HepG2 (cell line): ENCODE measurements around the gene UNC5A. TPM values are rescaled to one million over a fixed set of nuclear protein-coding genes. Genes with fewer than 3 reads are reported as not detected.

Source experiments
- ADNP ChIP-seq: sonication (generic); formaldehyde crosslinking; IDR thresholded peaks from 2 replicates; pipeline ENCODE4 v1.4.0; 2020; ENCODE audit warnings: missing genetic modification reagents
- CCAR2 ChIP-seq: fragments of 200-400 bp; formaldehyde crosslinking; optimal IDR thresholded peaks from 2 replicates; pipeline ENCODE3; 2018; ENCODE audit warnings: low read depth, mild to moderate bottlenecking, low read length, moderate library complexity
- ELF4 ChIP-seq: sonication (generic); formaldehyde crosslinking; IDR thresholded peaks from 2 replicates; pipeline ENCODE4 v1.5.0; 2020; ENCODE audit warnings: missing genetic modification reagents, mild to moderate bottlenecking, moderate library complexity, borderline replicate concordance
- MTA3 ChIP-seq: sonication (generic); formaldehyde crosslinking; IDR thresholded peaks from 2 replicates; pipeline ENCODE4 v1.4.0; 2020; ENCODE audit warnings: missing genetic modification reagents
- NR1H2 ChIP-seq: sonication (generic); formaldehyde crosslinking; IDR thresholded peaks from 2 replicates; pipeline ENCODE4 v1.8.1; 2022; ENCODE audit warnings: low read depth, missing genetic modification reagents, borderline replicate concordance
- SIX1 ChIP-seq: sonication (generic); formaldehyde crosslinking; IDR thresholded peaks from 2 replicates; pipeline ENCODE4 v1.4.0; 2020; ENCODE audit warnings: missing genetic modification reagents, borderline replicate concordance
- SRF ChIP-seq: IDR thresholded peaks from 2 replicates; pipeline ENCODE4 v1.6.1; 2011; ENCODE audit warnings: mild to moderate bottlenecking, low read depth, low read length, moderate library complexity
- YY1 ChIP-seq: IDR thresholded peaks from 2 replicates; pipeline ENCODE4 v1.6.1; 2011; ENCODE audit warnings: low read length, low read depth, moderate library complexity, mild to moderate bottlenecking; ENCODE audit not compliant: insufficient read depth, insufficient replicate concordance
- ZFP36L2 ChIP-seq: sonication (generic); formaldehyde crosslinking; IDR thresholded peaks from 2 replicates; pipeline ENCODE4 v1.4.0; 2020; ENCODE audit warnings: missing genetic modification reagents
- ZNF563 ChIP-seq: sonication (generic); formaldehyde crosslinking; IDR thresholded peaks from 2 replicates; pipeline ENCODE4 v1.8.0; 2022; ENCODE audit warnings: mild to moderate bottlenecking, moderate library complexity, missing genetic modification reagents
- ZNF614 ChIP-seq: IDR thresholded peaks from 2 replicates; pipeline ENCODE4 v1.6.1; 2018; ENCODE audit warnings: missing biosample characterization, missing genetic modification reagents, inconsistent platforms, borderline replicate concordance
- ZNF619 ChIP-seq: sonication (generic); formaldehyde crosslinking; IDR thresholded peaks from 2 replicates; pipeline ENCODE4 v1.4.0; 2020; ENCODE audit warnings: mild to moderate bottlenecking, missing genetic modification reagents
- ZNF7 ChIP-seq: IDR thresholded peaks from 2 replicates; pipeline ENCODE4 v1.6.1; 2016; ENCODE audit warnings: missing biosample characterization, missing genetic modification reagents
- polyA plus RNA-seq, 8 experiments: library from polyadenylated mRNA; depleted of rRNA in 3 of 8; stranded (reverse) in 7 of 8; unstranded in 1 of 8; fragments of >200 nt; fragmentation: Illumina TruSeq in 4 of 8; extraction: Trizol in 4 of 8; gene quantifications; 2 replicates each; pipeline versions ENCODE4 v1.2.1 to v1.2.3, GENCODE V29; 2011 to 2016; ENCODE audit warnings: low read depth in 4 of 8, missing spikeins in 1 of 8, mixed read lengths in 1 of 8; ENCODE audit not compliant: insufficient read depth in 1 of 8
- total RNA-seq, 5 experiments: library from RNA; depleted of rRNA; stranded (reverse); fragments of >200 nt; fragmentation: Illumina TruSeq; extraction: Trizol; gene quantifications; 2 replicates each; pipeline ENCODE4 v1.2.3, GENCODE V29; 2016; ENCODE audit warnings: low read depth in 1 of 5
- TF ChIP-seq, protein P1 (sequence below): sonication (generic); formaldehyde crosslinking; IDR thresholded peaks from one replicate; pipeline ENCODE4 v1.5.1; 2020; ENCODE audit warnings: mild to moderate bottlenecking, missing genetic modification reagents; ENCODE audit errors: not compliant biosample characterization
- TF ChIP-seq, protein P2 (sequence below): sonication (generic); formaldehyde crosslinking; IDR thresholded peaks from 2 replicates; pipeline ENCODE4 v1.9.0; 2021; ENCODE audit warnings: missing genetic modification reagents, borderline replicate concordance
- TF ChIP-seq, protein P3 (sequence below): sonication (generic); formaldehyde crosslinking; IDR thresholded peaks from 2 replicates; pipeline ENCODE4 v1.4.0; 2020; ENCODE audit warnings: mild to moderate bottlenecking, missing genetic modification reagents
- TF ChIP-seq, protein P4 (sequence below): sonication (generic); formaldehyde crosslinking; IDR thresholded peaks from 2 replicates; pipeline ENCODE4 v1.5.0; 2020; ENCODE audit warnings: missing genetic modification reagents

UNC5A gene
- total and polyA plus RNA-seq, 2 of the 13 experiments (the other 11 are each of a cell fraction or from before 2014, with no cell fraction given): not detected

GRCh38 chr5:176837707-176838115 is 27.4 kb downstream of the UNC5A start (continued):
- TF ChIP-seq, protein P1, sequence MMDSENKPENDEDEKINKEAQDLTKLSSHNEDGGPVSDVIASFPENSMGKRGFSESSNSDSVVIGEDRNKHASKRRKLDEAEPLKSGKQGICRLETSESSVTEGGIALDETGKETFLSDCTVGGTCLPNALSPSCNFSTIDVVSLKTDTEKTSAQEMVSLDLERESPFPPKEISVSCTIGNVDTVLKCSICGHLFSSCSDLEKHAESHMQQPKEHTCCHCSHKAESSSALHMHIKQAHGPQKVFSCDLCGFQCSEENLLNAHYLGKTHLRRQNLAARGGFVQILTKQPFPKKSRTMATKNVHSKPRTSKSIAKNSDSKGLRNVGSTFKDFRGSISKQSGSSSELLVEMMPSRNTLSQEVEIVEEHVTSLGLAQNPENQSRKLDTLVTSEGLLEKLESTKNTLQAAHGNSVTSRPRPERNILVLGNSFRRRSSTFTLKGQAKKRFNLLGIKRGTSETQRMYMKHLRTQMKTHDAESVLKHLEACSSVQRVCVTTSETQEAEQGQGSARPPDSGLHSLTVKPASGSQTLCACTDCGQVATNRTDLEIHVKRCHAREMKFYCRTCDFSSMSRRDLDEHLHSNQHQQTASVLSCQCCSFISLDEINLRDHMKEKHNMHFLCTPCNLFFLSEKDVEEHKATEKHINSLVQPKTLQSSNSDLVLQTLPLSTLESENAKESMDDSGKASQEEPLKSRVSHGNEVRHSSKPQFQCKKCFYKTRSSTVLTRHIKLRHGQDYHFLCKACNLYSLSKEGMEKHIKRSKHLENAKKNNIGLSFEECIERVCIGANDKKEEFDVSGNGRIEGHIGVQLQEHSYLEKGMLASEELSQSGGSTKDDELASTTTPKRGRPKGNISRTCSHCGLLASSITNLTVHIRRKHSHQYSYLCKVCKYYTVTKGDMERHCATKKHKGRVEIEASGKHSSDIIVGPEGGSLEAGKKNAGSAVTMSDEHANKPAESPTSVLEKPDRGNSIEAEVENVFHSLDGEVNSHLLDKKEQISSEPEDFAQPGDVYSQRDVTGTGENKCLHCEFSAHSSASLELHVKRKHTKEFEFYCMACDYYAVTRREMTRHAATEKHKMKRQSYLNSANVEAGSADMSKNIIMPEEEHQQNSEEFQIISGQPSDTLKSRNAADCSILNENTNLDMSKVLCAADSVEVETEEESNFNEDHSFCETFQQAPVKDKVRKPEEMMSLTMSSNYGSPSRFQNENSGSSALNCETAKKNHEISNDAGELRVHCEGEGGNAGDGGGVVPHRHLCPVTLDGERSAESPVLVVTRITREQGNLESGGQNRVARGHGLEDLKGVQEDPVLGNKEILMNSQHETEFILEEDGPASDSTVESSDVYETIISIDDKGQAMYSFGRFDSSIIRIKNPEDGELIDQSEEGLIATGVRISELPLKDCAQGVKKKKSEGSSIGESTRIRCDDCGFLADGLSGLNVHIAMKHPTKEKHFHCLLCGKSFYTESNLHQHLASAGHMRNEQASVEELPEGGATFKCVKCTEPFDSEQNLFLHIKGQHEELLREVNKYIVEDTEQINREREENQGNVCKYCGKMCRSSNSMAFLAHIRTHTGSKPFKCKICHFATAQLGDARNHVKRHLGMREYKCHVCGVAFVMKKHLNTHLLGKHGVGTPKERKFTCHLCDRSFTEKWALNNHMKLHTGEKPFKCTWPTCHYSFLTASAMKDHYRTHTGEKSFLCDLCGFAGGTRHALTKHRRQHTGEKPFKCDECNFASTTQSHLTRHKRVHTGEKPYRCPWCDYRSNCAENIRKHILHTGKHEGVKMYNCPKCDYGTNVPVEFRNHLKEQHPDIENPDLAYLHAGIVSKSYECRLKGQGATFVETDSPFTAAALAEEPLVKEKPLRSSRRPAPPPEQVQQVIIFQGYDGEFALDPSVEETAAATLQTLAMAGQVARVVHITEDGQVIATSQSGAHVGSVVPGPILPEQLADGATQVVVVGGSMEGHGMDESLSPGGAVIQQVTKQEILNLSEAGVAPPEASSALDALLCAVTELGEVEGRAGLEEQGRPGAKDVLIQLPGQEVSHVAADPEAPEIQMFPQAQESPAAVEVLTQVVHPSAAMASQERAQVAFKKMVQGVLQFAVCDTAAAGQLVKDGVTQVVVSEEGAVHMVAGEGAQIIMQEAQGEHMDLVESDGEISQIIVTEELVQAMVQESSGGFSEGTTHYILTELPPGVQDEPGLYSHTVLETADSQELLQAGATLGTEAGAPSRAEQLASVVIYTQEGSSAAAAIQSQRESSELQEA (CRISPR knock-in tag): peak; percentile 100
- TF ChIP-seq SIX1 (peak; percentile 96), YY1 (peak; percentile 43), MTA3 (CRISPR knock-in tag) (peak; percentile 98), ZNF563 (CRISPR knock-in tag) (peak; percentile 100), ZNF619 (CRISPR knock-in tag) (peak; percentile 99), ZFP36L2 (peak; percentile 100), NR1H2 (CRISPR knock-in tag) (peak; percentile 100), ZNF614 (CRISPR knock-in tag) (peak; percentile 100), ZNF7 (CRISPR knock-in tag) (peak; percentile 96), SRF (no peak), ADNP (CRISPR knock-in tag) (peak; percentile 87), ELF4 (CRISPR knock-in tag) (peak; percentile 100), CCAR2 (no peak)
- TF ChIP-seq, protein P2, sequence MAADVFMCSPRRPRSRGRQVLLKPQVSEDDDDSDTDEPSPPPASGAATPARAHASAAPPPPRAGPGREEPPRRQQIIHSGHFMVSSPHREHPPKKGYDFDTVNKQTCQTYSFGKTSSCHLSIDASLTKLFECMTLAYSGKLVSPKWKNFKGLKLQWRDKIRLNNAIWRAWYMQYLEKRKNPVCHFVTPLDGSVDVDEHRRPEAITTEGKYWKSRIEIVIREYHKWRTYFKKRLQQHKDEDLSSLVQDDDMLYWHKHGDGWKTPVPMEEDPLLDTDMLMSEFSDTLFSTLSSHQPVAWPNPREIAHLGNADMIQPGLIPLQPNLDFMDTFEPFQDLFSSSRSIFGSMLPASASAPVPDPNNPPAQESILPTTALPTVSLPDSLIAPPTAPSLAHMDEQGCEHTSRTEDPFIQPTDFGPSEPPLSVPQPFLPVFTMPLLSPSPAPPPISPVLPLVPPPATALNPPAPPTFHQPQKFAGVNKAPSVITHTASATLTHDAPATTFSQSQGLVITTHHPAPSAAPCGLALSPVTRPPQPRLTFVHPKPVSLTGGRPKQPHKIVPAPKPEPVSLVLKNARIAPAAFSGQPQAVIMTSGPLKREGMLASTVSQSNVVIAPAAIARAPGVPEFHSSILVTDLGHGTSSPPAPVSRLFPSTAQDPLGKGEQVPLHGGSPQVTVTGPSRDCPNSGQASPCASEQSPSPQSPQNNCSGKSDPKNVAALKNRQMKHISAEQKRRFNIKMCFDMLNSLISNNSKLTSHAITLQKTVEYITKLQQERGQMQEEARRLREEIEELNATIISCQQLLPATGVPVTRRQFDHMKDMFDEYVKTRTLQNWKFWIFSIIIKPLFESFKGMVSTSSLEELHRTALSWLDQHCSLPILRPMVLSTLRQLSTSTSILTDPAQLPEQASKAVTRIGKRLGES (CRISPR knock-in tag): peak; percentile 100
- TF ChIP-seq, protein P3, sequence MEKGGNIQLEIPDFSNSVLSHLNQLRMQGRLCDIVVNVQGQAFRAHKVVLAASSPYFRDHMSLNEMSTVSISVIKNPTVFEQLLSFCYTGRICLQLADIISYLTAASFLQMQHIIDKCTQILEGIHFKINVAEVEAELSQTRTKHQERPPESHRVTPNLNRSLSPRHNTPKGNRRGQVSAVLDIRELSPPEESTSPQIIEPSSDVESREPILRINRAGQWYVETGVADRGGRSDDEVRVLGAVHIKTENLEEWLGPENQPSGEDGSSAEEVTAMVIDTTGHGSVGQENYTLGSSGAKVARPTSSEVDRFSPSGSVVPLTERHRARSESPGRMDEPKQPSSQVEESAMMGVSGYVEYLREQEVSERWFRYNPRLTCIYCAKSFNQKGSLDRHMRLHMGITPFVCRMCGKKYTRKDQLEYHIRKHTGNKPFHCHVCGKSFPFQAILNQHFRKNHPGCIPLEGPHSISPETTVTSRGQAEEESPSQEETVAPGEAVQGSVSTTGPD (CRISPR knock-in tag): peak; percentile 97
- TF ChIP-seq, protein P4, sequence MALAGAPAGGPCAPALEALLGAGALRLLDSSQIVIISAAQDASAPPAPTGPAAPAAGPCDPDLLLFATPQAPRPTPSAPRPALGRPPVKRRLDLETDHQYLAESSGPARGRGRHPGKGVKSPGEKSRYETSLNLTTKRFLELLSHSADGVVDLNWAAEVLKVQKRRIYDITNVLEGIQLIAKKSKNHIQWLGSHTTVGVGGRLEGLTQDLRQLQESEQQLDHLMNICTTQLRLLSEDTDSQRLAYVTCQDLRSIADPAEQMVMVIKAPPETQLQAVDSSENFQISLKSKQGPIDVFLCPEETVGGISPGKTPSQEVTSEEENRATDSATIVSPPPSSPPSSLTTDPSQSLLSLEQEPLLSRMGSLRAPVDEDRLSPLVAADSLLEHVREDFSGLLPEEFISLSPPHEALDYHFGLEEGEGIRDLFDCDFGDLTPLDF (CRISPR knock-in tag): peak; percentile 99
